Measurements from ENCODE around the gene SMG7. TPM values are rescaled to one million over a fixed set of nuclear protein-coding genes. Genes with fewer than 3 reads are reported as not detected.

The SMG7 gene
- total RNA-seq, 1 donor from 2014 or later, result 63.4 TPM

DNA sequence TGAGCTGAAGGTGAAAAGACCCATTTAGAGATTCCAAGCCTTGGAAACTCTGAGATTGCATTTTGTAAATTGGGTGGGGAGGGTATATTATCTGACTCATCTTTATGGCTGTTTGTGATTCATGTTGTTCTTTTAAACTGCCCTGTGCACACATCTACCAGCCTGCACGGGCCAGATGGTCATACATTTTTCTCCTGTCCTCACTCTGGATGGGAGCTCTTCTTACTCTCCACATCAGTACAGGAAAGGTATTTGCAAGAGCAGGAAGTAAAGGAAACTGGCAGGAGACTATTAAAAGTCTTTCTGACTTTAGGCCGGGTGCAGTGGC, 39.8 kb upstream of the SMG7 start:
- H3K27ac Mint-ChIP-seq, result no peak overlapping the region
- no peak for DNase-seq (ENCODE audit: extremely low spot score, unreplicated experiment)
- no peak overlapping the region for H3K4me3 Mint-ChIP-seq
- no peaks in the 10 kb centered on the region for H3K4me1 Mint-ChIP-seq (ENCODE audit: unreplicated experiment)
- no peaks in the 10 kb centered on the region for H3K9me3 Mint-ChIP-seq
- no peaks in the 10 kb centered on the region for H3K27me3 Mint-ChIP-seq
- TF ChIP-seq, protein P1, sequence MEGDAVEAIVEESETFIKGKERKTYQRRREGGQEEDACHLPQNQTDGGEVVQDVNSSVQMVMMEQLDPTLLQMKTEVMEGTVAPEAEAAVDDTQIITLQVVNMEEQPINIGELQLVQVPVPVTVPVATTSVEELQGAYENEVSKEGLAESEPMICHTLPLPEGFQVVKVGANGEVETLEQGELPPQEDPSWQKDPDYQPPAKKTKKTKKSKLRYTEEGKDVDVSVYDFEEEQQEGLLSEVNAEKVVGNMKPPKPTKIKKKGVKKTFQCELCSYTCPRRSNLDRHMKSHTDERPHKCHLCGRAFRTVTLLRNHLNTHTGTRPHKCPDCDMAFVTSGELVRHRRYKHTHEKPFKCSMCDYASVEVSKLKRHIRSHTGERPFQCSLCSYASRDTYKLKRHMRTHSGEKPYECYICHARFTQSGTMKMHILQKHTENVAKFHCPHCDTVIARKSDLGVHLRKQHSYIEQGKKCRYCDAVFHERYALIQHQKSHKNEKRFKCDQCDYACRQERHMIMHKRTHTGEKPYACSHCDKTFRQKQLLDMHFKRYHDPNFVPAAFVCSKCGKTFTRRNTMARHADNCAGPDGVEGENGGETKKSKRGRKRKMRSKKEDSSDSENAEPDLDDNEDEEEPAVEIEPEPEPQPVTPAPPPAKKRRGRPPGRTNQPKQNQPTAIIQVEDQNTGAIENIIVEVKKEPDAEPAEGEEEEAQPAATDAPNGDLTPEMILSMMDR (conservative IDR thresholded peaks at IDR 0.05), result no peak
- H3K36me3 Mint-ChIP-seq, result no peaks in the 10 kb centered on the region

DNA sequence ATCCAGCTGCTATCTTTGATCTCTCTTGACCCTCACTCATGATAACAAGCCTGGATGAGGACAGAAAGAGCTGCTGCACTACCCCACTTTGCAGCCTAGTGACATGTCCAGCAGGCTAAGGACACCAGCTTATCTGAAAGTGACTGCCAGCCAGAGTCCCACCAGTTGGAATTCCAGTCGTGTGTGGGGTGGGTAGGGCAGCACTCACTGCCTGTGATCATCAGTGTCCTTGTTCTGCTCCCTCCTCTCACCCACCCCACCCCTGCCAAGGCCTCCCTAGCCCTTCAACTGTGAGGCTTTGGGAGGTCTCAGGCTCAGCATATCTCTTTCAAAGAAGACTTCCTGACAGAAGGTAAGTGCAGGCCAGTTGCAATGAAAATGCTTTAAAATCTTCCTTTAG, 38.6 kb upstream of the SMG7 start:
- Mint-ChIP-seq H3K9me3 (no peaks in the 10 kb centered on the region), H3K4me1 (ENCODE audit: unreplicated experiment) (no peaks in the 10 kb centered on the region), H3K27me3 (no peaks in the 10 kb centered on the region), H3K4me3 (no peak overlapping the region), H3K36me3 (no peaks in the 10 kb centered on the region), H3K27ac (no peak overlapping the region)
- TF ChIP-seq, protein P1 (conservative IDR thresholded peaks at IDR 0.05), result no peak
- DNase-seq (ENCODE audit: extremely low spot score, unreplicated experiment), result no peak

DNA sequence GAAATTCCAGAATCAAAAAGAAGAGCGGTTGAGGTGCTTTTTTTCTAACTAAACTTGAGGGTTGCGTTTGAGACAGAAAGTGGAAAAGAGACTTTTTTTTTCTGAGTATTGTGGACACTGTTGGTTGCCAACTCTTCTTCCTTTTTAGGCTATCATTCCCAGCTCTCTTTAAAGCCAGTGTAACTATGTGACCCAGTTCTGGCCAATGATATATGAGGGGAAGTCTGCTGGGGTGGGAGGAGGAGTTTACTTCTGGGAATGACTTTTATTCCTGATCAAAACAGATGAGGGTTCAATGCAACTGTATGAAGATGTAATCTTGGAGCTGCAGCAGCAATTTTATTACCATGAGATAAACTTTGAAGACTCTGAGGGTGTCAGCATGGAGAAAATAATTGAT, 36.8 kb upstream of the SMG7 start:
- Mint-ChIP-seq H3K4me1 (ENCODE audit: unreplicated experiment) (no peaks in the 10 kb centered on the region), H3K36me3 (no peaks in the 10 kb centered on the region), H3K27ac (no peak overlapping the region), H3K4me3 (no peak overlapping the region), H3K27me3 (no peaks in the 10 kb centered on the region), H3K9me3 (no peaks in the 10 kb centered on the region)
- TF ChIP-seq, protein P1 (conservative IDR thresholded peaks at IDR 0.05), result no peak
- DNase-seq (ENCODE audit: extremely low spot score, unreplicated experiment), result no peak

DNA sequence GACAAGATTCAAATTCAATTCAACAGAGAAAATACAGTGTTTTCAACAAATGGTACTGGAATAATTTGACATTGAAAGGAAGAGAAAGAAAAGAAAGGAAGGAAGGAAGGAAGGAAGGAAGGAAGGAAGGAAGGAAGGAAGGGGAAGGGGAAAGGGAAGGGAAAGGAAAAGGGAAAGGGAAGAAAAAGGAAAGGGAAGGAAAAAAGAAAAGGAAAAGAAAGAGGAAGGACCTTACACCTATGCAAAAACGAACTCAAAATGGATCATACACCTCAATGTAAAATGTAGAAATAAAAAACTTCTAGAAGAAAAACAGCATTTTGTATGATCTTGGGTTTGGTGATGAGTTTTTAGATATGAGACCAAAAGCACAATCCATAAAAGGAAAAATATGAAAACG, 34.2 kb upstream of the SMG7 start:
- peaks cover 2% of the 10 kb centered on the region for H3K4me1 Mint-ChIP-seq (ENCODE audit: unreplicated experiment)
- no peaks in the 10 kb centered on the region for H3K27me3 Mint-ChIP-seq
- H3K9me3 Mint-ChIP-seq, result no peaks in the 10 kb centered on the region
- no peak overlapping the region for H3K27ac Mint-ChIP-seq
- TF ChIP-seq, protein P1 (conservative IDR thresholded peaks at IDR 0.05), result no peak
- DNase-seq (ENCODE audit: extremely low spot score, unreplicated experiment), result no peak
- H3K36me3 Mint-ChIP-seq, result no peaks in the 10 kb centered on the region
- no peak overlapping the region for H3K4me3 Mint-ChIP-seq

DNA sequence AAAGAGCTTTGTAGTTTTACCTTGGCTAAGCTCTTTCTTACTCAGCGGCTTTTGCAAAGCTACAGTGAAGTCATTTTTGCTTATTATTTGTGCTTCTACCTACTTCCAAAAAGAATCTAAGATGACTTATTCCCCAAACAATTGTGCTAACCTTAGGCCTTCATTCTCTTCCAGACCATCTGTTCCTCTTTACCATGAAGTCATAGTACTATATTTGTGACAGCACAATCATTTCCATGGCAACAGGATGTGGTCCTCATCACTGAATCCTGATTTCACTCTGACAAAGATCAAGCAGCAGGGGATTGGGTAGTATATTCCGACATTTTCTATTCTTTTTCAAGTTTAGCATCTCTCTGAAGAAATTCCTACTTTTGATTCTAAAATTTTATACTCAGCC, 29.3 kb upstream of the SMG7 start:
- no peaks in the 10 kb centered on the region for H3K9me3 Mint-ChIP-seq

More for the DNA sequence above, 29.3 kb upstream of the SMG7 start:
- H3K27me3 Mint-ChIP-seq, result no peaks in the 10 kb centered on the region
- TF ChIP-seq, protein P1 (conservative IDR thresholded peaks at IDR 0.05), result no peak
- H3K4me1 Mint-ChIP-seq (ENCODE audit: unreplicated experiment), result peaks cover 5% of the 10 kb centered on the region
- H3K36me3 Mint-ChIP-seq, result no peaks in the 10 kb centered on the region
- no peak overlapping the region for H3K4me3 Mint-ChIP-seq
- DNase-seq (ENCODE audit: extremely low spot score, unreplicated experiment), result no peak
- H3K27ac Mint-ChIP-seq, result no peak overlapping the region

All from type B pancreatic cell (in vitro differentiated cells).